Measurements from ENCODE around the gene TBC1D2B. TPM values are rescaled to one million over a fixed set of nuclear protein-coding genes. Genes with fewer than 3 reads are reported as not detected.

The TBC1D2B gene
- polyA plus RNA-seq, 1 donor (not counting 4 experiments of a cell fraction or from before 2014, with no cell fraction given) = 27.0 TPM

DNA sequence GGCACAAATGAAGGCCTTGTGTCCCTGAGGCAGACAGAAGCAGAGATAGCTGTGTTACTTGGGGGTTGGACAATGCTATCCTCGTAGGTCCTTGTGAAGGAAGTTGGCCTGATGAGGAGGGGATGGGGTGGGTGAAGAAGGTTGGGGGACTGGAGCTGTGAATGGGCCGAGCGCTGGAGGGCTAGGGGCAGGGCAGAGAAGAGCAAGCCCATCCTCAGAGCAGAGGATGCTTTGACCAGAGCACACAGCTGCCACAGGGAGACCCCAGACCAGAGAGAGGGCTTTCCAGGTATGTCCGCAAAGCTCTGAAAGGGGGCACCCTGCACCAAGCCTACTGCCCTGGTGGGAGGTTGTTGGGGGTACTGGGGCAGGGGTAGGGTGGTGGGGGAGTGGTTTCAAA lies 5.7 kb upstream of the TBC1D2B start:
- DNase-seq (ENCODE audit: low read depth, low spot score) = no peak
- dilution Hi-C loops (cut with MboI; ENCODE audit: extremely low pct_ligation_motif_present, low sequenced_read_pairs) = no loop called here

DNA sequence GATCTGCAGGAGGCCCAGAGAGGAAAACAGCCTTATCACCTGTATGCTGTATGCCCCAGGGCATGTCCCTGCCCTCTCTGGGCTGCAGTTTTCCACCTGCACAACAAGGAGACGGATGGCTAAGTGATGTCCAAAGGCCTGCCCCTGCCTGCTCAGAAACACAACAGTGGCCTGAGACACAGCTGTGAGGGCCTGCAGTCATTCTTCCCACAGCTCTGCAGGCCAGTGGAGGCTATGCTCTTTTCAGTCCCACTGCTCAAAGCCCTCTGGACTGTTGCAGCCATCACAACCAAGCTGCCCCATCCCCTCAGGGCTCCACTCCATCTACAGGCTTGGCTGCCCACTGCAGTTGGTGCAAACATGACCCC lies 5.2 kb upstream of the TBC1D2B start:
- Histone ChIP-seq H3K9me3 (ENCODE audit: control insufficient read depth, low read depth, low read length) (no peaks in the 10 kb centered on the region), H2AFZ (ENCODE audit: control insufficient read depth, low read length) (no peak overlapping the region), H3K27me3 (ENCODE audit: control insufficient read depth, extremely low read depth, insufficient read depth, low read length) (no peaks in the 10 kb centered on the region), H3K4me1 (ENCODE audit: control insufficient read depth, extremely low read depth, insufficient read depth, low read length) (peaks cover 2% of the 10 kb centered on the region), H3K36me3 (ENCODE audit: control insufficient read depth in 2 of 2, extremely low read depth in 1 of 2, insufficient read depth in 2 of 2, low read length in 2 of 2) (no peaks in the 10 kb centered on the region), H3K4me3 (ENCODE audit: control insufficient read depth in 2 of 3, extremely low read depth in 1 of 3, insufficient read depth in 2 of 3, low read depth in 1 of 3, low read length in 3 of 3) (no peak overlapping the region), H3K4me2 (ENCODE audit: control insufficient read depth, extremely low read depth, insufficient read depth, low read depth, low read length) (no peak overlapping the region), H3K9me1 (ENCODE audit: control insufficient read depth, extremely low read depth, insufficient read depth, low read length) (no peaks in the 10 kb centered on the region), H3K79me2 (ENCODE audit: control insufficient read depth, insufficient read depth, low read length) (no peaks in the 10 kb centered on the region), H3K27ac (ENCODE audit: control insufficient read depth, insufficient read depth, low read length) (no peak overlapping the region), H4K20me1 (ENCODE audit: control insufficient read depth, extremely low read depth, insufficient read depth, low read length) (no peaks in the 10 kb centered on the region), H3K9ac (ENCODE audit: control insufficient read depth, extremely low read depth, insufficient read depth, low read length) (no peak overlapping the region)
- TF ChIP-seq EZH2 (IDR thresholded peaks at IDR 0.05; ENCODE audit: low read length) = no peak
- TF ChIP-seq, protein P1, sequence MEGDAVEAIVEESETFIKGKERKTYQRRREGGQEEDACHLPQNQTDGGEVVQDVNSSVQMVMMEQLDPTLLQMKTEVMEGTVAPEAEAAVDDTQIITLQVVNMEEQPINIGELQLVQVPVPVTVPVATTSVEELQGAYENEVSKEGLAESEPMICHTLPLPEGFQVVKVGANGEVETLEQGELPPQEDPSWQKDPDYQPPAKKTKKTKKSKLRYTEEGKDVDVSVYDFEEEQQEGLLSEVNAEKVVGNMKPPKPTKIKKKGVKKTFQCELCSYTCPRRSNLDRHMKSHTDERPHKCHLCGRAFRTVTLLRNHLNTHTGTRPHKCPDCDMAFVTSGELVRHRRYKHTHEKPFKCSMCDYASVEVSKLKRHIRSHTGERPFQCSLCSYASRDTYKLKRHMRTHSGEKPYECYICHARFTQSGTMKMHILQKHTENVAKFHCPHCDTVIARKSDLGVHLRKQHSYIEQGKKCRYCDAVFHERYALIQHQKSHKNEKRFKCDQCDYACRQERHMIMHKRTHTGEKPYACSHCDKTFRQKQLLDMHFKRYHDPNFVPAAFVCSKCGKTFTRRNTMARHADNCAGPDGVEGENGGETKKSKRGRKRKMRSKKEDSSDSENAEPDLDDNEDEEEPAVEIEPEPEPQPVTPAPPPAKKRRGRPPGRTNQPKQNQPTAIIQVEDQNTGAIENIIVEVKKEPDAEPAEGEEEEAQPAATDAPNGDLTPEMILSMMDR (optimal IDR thresholded peaks at IDR 0.05 in 1 of 3, IDR thresholded peaks at IDR 0.05 in 1 of 3, conservative IDR thresholded peaks at IDR 0.05 in 1 of 3; ENCODE audit: extremely low read depth in 1 of 3, insufficient read depth in 2 of 3, low read length in 3 of 3) = no peak
- FAIRE-seq = no peak
- dilution Hi-C loops (cut with MboI; ENCODE audit: extremely low pct_ligation_motif_present, low sequenced_read_pairs) = no loop called here
- no peak for DNase-seq (ENCODE audit: low read depth, low spot score)

More for the DNA sequence above, 5.7 kb upstream of the TBC1D2B start:
- Histone ChIP-seq H3K79me2 (ENCODE audit: control insufficient read depth, insufficient read depth, low read length) (no peaks in the 10 kb centered on the region), H2AFZ (ENCODE audit: control insufficient read depth, low read length) (no peak overlapping the region), H3K36me3 (ENCODE audit: control insufficient read depth in 2 of 2, extremely low read depth in 1 of 2, insufficient read depth in 2 of 2, low read length in 2 of 2) (no peaks in the 10 kb centered on the region), H4K20me1 (ENCODE audit: control insufficient read depth, extremely low read depth, insufficient read depth, low read length) (no peaks in the 10 kb centered on the region), H3K9me3 (ENCODE audit: control insufficient read depth, low read depth, low read length) (no peaks in the 10 kb centered on the region), H3K4me3 (ENCODE audit: control insufficient read depth in 2 of 3, extremely low read depth in 1 of 3, insufficient read depth in 2 of 3, low read depth in 1 of 3, low read length in 3 of 3) (no peak overlapping the region), H3K4me2 (ENCODE audit: control insufficient read depth, extremely low read depth, insufficient read depth, low read depth, low read length) (no peak overlapping the region), H3K4me1 (ENCODE audit: control insufficient read depth, extremely low read depth, insufficient read depth, low read length) (peaks cover under 1% of the 10 kb centered on the region), H3K27ac (ENCODE audit: control insufficient read depth, insufficient read depth, low read length) (no peak overlapping the region), H3K9ac (ENCODE audit: control insufficient read depth, extremely low read depth, insufficient read depth, low read length) (no peak overlapping the region), H3K9me1 (ENCODE audit: control insufficient read depth, extremely low read depth, insufficient read depth, low read length) (no peaks in the 10 kb centered on the region), H3K27me3 (ENCODE audit: control insufficient read depth, extremely low read depth, insufficient read depth, low read length) (no peaks in the 10 kb centered on the region)
- TF ChIP-seq EZH2 (IDR thresholded peaks at IDR 0.05; ENCODE audit: low read length) = no peak
- TF ChIP-seq, protein P1 (optimal IDR thresholded peaks at IDR 0.05 in 1 of 3, IDR thresholded peaks at IDR 0.05 in 1 of 3, conservative IDR thresholded peaks at IDR 0.05 in 1 of 3; ENCODE audit: extremely low read depth in 1 of 3, insufficient read depth in 2 of 3, low read length in 3 of 3) = no peak
- no peak for FAIRE-seq

Measured in keratinocyte (primary cell).